Measurements from ENCODE around the gene CADPS2.

DNA sequence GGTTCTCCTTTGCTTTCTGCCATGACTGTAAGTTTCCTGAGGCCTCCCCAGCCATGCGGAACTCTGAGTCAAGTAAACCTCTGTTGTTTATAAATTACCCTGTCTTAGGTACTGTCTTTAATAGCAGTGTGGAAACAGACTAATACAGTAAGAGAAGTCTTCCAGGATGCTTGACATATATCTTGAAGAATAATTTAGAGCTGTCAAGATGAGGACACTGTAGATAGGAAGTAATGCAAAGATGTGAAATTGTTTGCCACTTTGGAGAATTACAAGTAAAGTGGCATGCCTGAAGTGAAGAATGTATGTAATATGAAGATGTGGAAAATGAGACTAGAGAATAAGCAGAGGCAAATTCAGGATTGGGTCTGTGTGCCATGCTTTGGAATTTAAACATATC, 2.9 kb upstream of the CADPS2 start:
- TF ChIP-seq ZNF8 (CRISPR knock-in tag; IDR thresholded peaks at IDR 0.05) (no peak), RARB (CRISPR knock-in tag; IDR thresholded peaks at IDR 0.05) (no peak), ZFP3 (CRISPR knock-in tag; IDR thresholded peaks at IDR 0.05) (no peak), ZC3H10 (CRISPR knock-in tag; IDR thresholded peaks at IDR 0.05) (no peak), GLIS3 (CRISPR knock-in tag; IDR thresholded peaks at IDR 0.05) (no peak)
- TF ChIP-seq, protein P1, sequence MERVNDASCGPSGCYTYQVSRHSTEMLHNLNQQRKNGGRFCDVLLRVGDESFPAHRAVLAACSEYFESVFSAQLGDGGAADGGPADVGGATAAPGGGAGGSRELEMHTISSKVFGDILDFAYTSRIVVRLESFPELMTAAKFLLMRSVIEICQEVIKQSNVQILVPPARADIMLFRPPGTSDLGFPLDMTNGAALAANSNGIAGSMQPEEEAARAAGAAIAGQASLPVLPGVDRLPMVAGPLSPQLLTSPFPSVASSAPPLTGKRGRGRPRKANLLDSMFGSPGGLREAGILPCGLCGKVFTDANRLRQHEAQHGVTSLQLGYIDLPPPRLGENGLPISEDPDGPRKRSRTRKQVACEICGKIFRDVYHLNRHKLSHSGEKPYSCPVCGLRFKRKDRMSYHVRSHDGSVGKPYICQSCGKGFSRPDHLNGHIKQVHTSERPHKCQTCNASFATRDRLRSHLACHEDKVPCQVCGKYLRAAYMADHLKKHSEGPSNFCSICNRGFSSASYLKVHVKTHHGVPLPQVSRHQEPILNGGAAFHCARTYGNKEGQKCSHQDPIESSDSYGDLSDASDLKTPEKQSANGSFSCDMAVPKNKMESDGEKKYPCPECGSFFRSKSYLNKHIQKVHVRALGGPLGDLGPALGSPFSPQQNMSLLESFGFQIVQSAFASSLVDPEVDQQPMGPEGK (CRISPR knock-in tag; IDR thresholded peaks at IDR 0.05; ENCODE audit: borderline replicate concordance): no peak
- TF ChIP-seq, protein P2, sequence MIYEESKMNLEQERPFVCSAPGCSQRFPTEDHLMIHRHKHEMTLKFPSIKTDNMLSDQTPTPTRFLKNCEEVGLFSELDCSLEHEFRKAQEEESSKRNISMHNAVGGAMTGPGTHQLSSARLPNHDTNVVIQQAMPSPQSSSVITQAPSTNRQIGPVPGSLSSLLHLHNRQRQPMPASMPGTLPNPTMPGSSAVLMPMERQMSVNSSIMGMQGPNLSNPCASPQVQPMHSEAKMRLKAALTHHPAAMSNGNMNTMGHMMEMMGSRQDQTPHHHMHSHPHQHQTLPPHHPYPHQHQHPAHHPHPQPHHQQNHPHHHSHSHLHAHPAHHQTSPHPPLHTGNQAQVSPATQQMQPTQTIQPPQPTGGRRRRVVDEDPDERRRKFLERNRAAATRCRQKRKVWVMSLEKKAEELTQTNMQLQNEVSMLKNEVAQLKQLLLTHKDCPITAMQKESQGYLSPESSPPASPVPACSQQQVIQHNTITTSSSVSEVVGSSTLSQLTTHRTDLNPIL (CRISPR knock-in tag; IDR thresholded peaks at IDR 0.05; ENCODE audit: low read depth): no peak

All from SK-N-SH treated with all-trans-retinoic acid at 6 μM for 48 hours (cell line).